K562 (cell line): ENCODE data around the gene RAD21L1. TPM values are rescaled to one million over a fixed set of nuclear protein-coding genes. Genes with fewer than 3 reads are reported as not detected.
A peak's percentile ranks its signal among the peaks of the same experiment; 100 is the strongest.

Experiments
- ATAC-seq: fragments of 200-7000 bp; cut with Tn5 transposase; 3 replicates; pipeline ENCODE4 v1.9.1; 2020; ENCODE audit warnings: moderate library complexity
- BruUV-seq: library from RNA; stranded (reverse); fragments of 400-500 nt; replicated peaks from 2 replicates; lab custom pipeline; 2021; lab: Mats Ljungman, UMichigan
- CTCF ChIA-PET: fragments of 300-600 bp; formaldehyde crosslinking; extraction: SDS; loops from one replicate; lab custom pipeline; 2021; ENCODE audit warnings: low intra/inter-chr PET ratio; lab: Yijun Ruan, JAX
- POLR2A ChIA-PET: fragments of 300-600, 350-650 bp; sonication (Branson Sonifier 250); formaldehyde crosslinking; extraction: SDS; loops from one replicate; lab custom pipeline; 2021; ENCODE audit warnings: antibody characterized with exemption, inconsistent platforms; lab: Yijun Ruan, JAX
- DNase-seq, 4 experiments: peaks; one replicate each; pipeline versions ENCODE4 v3.0.0 to v3.0.0-alpha.2; 2011 to 2018; ENCODE audit warnings: low spot score in 3 of 4, mixed read lengths in 3 of 4; ENCODE audit errors: extremely low read depth in 1 of 4
- FAIRE-seq: peaks from 2 replicates; lab custom pipeline; 2011; peaks lifted over from hg19 to GRCh38; lab: Jason Lieb, UNC
- H2AFZ ChIP-seq: 2 replicates; pipeline ENCODE4 v1.6.0; 2011; ENCODE audit warnings: low read depth, low read length, control low read depth, inconsistent platforms
- H3K27ac ChIP-seq: fragments of 200-600 bp; 3 replicates; pipeline ENCODE4 v1.8.0; 2011; ENCODE audit warnings: low read depth, mild to moderate bottlenecking, control low read depth, inconsistent platforms, low read length, moderate library complexity, mixed read lengths; ENCODE audit errors: extremely low read depth
- H3K27me3 ChIP-seq, 2 experiments: fragments of 300-600 bp in 1 of 2; 2 replicates in 1 of 2; 3 replicates in 1 of 2; pipeline versions ENCODE4 v1.6.0 to v1.8.0; 2011; ENCODE audit warnings: inconsistent platforms in 2 of 2, low read length in 2 of 2, mild to moderate bottlenecking in 1 of 2, mixed read lengths in 1 of 2, moderate library complexity in 1 of 2; ENCODE audit not compliant: control insufficient read depth in 2 of 2, insufficient read depth in 2 of 2
- H3K36me3 ChIP-seq: fragments of 300-600 bp; 3 replicates; pipeline ENCODE4 v1.8.0; 2011; ENCODE audit warnings: mild to moderate bottlenecking, low read length, inconsistent platforms; ENCODE audit not compliant: control insufficient read depth, insufficient read depth
- H3K4me1 ChIP-seq, 2 experiments: fragments of 200-600 bp in 1 of 2; replicated peaks in 1 of 2; 2 replicates in 1 of 2; 3 replicates in 1 of 2; pipeline versions ENCODE4 v1.5.1 to v1.8.0; 2011; ENCODE audit warnings: inconsistent platforms in 2 of 2, low read length in 2 of 2, mild to moderate bottlenecking in 1 of 2, mixed read lengths in 1 of 2, moderate library complexity in 1 of 2; ENCODE audit not compliant: control insufficient read depth in 2 of 2, insufficient read depth in 2 of 2
- H3K4me2 ChIP-seq: 2 replicates; pipeline ENCODE4 v1.6.1; 2011; ENCODE audit warnings: low read length, control low read depth, inconsistent platforms, mixed read lengths; ENCODE audit not compliant: insufficient read depth
- H3K4me3 ChIP-seq: fragments of 200-600 bp; sonication (generic), shearing (Covaris generic); 2 replicates; pipeline ENCODE4 v1.5.1; 2016; ENCODE audit warnings: control low read depth, inconsistent platforms
- H3K79me2 ChIP-seq: fragments of 200-600 bp; 3 replicates; pipeline ENCODE4 v1.8.0; 2011; ENCODE audit warnings: low read length, inconsistent platforms; ENCODE audit not compliant: control insufficient read depth, insufficient read depth
- H3K9ac ChIP-seq, 2 experiments: 2 replicates each; pipeline versions ENCODE4 v1.6.0 to v1.6.1; 2011; ENCODE audit warnings: low read depth in 2 of 2, low read length in 2 of 2, control low read depth in 1 of 2, inconsistent platforms in 1 of 2, mild to moderate bottlenecking in 1 of 2, mixed read lengths in 1 of 2; ENCODE audit not compliant: insufficient read depth in 1 of 2
- H3K9me1 ChIP-seq: one replicate; pipeline ENCODE4 v1.6.0; 2011; ENCODE audit warnings: inconsistent platforms, mild to moderate bottlenecking, low read length, moderate library complexity; ENCODE audit not compliant: control insufficient read depth, insufficient read depth
- H3K9me3 ChIP-seq: replicated peaks from 2 replicates; pipeline ENCODE4 v1.5.1; 2011; ENCODE audit warnings: low read depth, low read length, inconsistent platforms; ENCODE audit not compliant: control insufficient read depth, insufficient read depth
- H4K20me1 ChIP-seq: replicated peaks from 2 replicates; pipeline ENCODE4 v1.6.1; 2011; ENCODE audit warnings: low read length, inconsistent platforms, mixed read lengths; ENCODE audit not compliant: control insufficient read depth, insufficient read depth
- CREM ChIP-seq: IDR thresholded peaks from 2 replicates; pipeline ENCODE4 v1.6.1; 2014; ENCODE audit warnings: antibody characterized with exemption, low read depth
- E2F3 ChIP-seq: fragments of 250-450 bp; sonication (Bioruptor Pico); IDR thresholded peaks from 2 replicates; pipeline ENCODE4 v1.4.0; 2020; ENCODE audit warnings: mild to moderate bottlenecking
- HMGN3 ChIP-seq: IDR thresholded peaks from 2 replicates; pipeline ENCODE4 v1.6.1; 2011; ENCODE audit warnings: borderline replicate concordance, low read depth, mild to moderate bottlenecking, mixed read lengths, low read length; ENCODE audit not compliant: insufficient read length; ENCODE audit errors: extremely low read depth
- KAT7 ChIP-seq: sonication (generic); formaldehyde crosslinking; IDR thresholded peaks from 2 replicates; pipeline ENCODE4 v1.8.0; 2022; ENCODE audit warnings: missing genetic modification reagents, mild to moderate bottlenecking, borderline replicate concordance
- RAD21 ChIP-seq, 2 experiments: fragments of 250-450 bp in 1 of 2; fragments of 450-650 bp in 1 of 2; sonication (Bioruptor Pico) in 1 of 2; formaldehyde crosslinking in 1 of 2; IDR thresholded peaks in 1 of 2; conservative IDR thresholded peaks in 1 of 2; 2 replicates each; pipeline versions ENCODE4 v1.4.0 to v1.8.0; 2020 to 2022; ENCODE audit warnings: mild to moderate bottlenecking in 2 of 2, moderate library complexity in 1 of 2
- TFE3 ChIP-seq: fragments of 450-650 bp; formaldehyde crosslinking; IDR thresholded peaks from 2 replicates; pipeline ENCODE4 v1.4.0; 2020; ENCODE audit warnings: mild to moderate bottlenecking, mixed read lengths
- ZBTB33 ChIP-seq: sonication (generic); formaldehyde crosslinking; IDR thresholded peaks from 2 replicates; pipeline ENCODE4 v1.8.1; 2023; ENCODE audit warnings: mild to moderate bottlenecking, missing genetic modification reagents
- ZNF444 ChIP-seq: fragments of 250-450 bp; sonication (Bioruptor Pico); IDR thresholded peaks from 2 replicates; pipeline ENCODE4 v1.4.0; 2020; ENCODE audit warnings: mild to moderate bottlenecking, moderate library complexity
- ZNF592 ChIP-seq: fragments of 450-650 bp; IDR thresholded peaks from 2 replicates; pipeline ENCODE4 v1.6.1; 2017; ENCODE audit warnings: antibody characterized with exemption, mild to moderate bottlenecking
- WGBS: fragments of 100-300 bp; shearing (Covaris generic); methylation state at CpG from one replicate; pipeline ENCODE4 v1.1.6; 2016; ENCODE audit warnings: low coverage, mixed read lengths; ENCODE audit not compliant: insufficient coverage; ENCODE audit errors: missing lambda C conversion rate; 5-methylcytosine and 5-hydroxymethylcytosine counted together
- in situ Hi-C: fragments of 300-500 bp; cut with MboI; formaldehyde crosslinking; loops from 4 replicates; pipeline ENCODE4 v1.15.0; 2018; ENCODE audit warnings: inconsistent platforms, mixed read lengths
- intact Hi-C: fragments of 100-400 bp; cut with micrococcal nuclease; formaldehyde crosslinking; loops from 2 replicates; pipeline ENCODE4 v1.14.2; 2022
- polyA plus RNA-seq, 8 experiments: library from polyadenylated mRNA; depleted of rRNA in 4 of 8; stranded (reverse) in 5 of 8; unstranded in 3 of 8; fragments of >200 nt; fragmentation: Nextera tagmentation in 2 of 8; fragmentation: Illumina TruSeq in 1 of 8; extraction: Ambion mirVana in 2 of 8; extraction: Trizol in 1 of 8; gene quantifications; 2 replicates each; pipeline versions ENCODE4 v1.2.1 to v1.2.3, GENCODE V29; 2011 to 2014; ENCODE audit warnings: inconsistent platforms in 1 of 8, missing spikeins in 1 of 8
- total RNA-seq, 7 experiments: library from RNA; depleted of rRNA in 6 of 7; stranded (reverse); fragments of >200 nt in 6 of 7; fragmentation: Illumina TruSeq in 2 of 7; extraction: Trizol in 2 of 7; gene quantifications; 2 replicates each; pipeline versions ENCODE4 v1.2.1 to v1.2.3, GENCODE V29; 2011 to 2021; ENCODE audit warnings: low replicate concordance in 1 of 7

RAD21L1 gene
- total and polyA plus RNA-seq, 9 of the 15 experiments (the other 6 are each of a cell fraction or from before 2014, with no cell fraction given) = 0.17 to 1.7 (median 0.45) TPM; not detected in 1

- TF ChIP-seq TFE3 = no peak
- no peak for TF ChIP-seq ZBTB33
- no peak for TF ChIP-seq E2F3 (CRISPR knock-in tag)
- TF ChIP-seq, all 486 proteins: peak for 7
Observed at GRCh38 chr20:1185316-1185741, 40.5 kb upstream of the RAD21L1 start (continued).

GRCh38 chr20:1185790-1186334 is 40.0 kb upstream of the RAD21L1 start:
- ChIA-PET POLR2A (no interaction called here), CTCF (interaction anchor here (0.7 kb wide), 1 partner anchor 241 kb away, joined by 3 read pairs; no protein-coding TSS in a partner anchor)
- Histone ChIP-seq H3K36me3 (peaks cover 10% of the 10 kb centered on the region; the same call in 1 of the 3 replicates), H3K4me2 (peak overlapping the region; percentile 51; the same call in 1 of the 2 replicates), H2AFZ (peak overlapping the region; percentile 62), H3K79me2 (peaks cover 24% of the 10 kb centered on the region), H3K4me1 (peaks cover 59 to 67% of the 10 kb centered on the region in 2 experiments), H4K20me1 (no peaks in the 10 kb centered on the region), H3K27ac (peak overlapping the region; percentile 59; the same call in 1 of the 3 replicates), H3K27me3 (no peaks in the 10 kb centered on the region), H3K9ac (peak overlapping the region; percentile 60 to 81; a peak in 3 of 4 replicates), H3K9me1 (peaks cover 4% of the 10 kb centered on the region), H3K9me3 (no peaks in the 10 kb centered on the region), H3K4me3 (peak overlapping the region; percentile 58)
- ATAC-seq (peak; percentile 74), DNase-seq (peak; percentile 68 to 83 (median 71)), FAIRE-seq (peak; percentile 66)
- 8% methylated on average over 4 of the region's 20 CpGs for WGBS
- BruUV-seq = no TSS peak
- intact Hi-C loops = loop anchor here (2.0 to 10.0 kb wide), 2 partner anchors 67 to 371 kb away; partner anchors contain the start of gene PSMF1
- in situ Hi-C loops = no loop called here
- TF ChIP-seq HMGN3 (no peak), RAD21 (CRISPR knock-in tag; conservative IDR thresholded peaks at IDR 0.05 in 1 of 2, IDR thresholded peaks at IDR 0.05 in 1 of 2) (peak in 1 of 2 experiments; percentile 47; a peak in 3 of 4 replicates), CREM (0 out of 2 replicates have a peak, but pooled peaks have one; percentile 17), ZNF444 (CRISPR knock-in tag) (peak; percentile 95), ZNF592 (no peak), KAT7 (CRISPR knock-in tag) (peak; percentile 36; the same call in 1 of the 2 replicates)
